Liver (tissue), 9 donors: Measurements from ENCODE around the gene TMPRSS12. TPM values are rescaled to one million over a fixed set of nuclear protein-coding genes. Genes with fewer than 3 reads are reported as not detected.
"Not testable (repeated sequence)": the region's sequence is repeated elsewhere in the genome, so short reads cannot be mapped to it uniquely, and the experiment has no call there.

Experiments used
- DNase-seq: peaks from one replicate; pipeline ENCODE4 v3.0.0-alpha.2; 2017; ENCODE audit warnings: low spot score
- H3K27ac ChIP-seq, 2 donors: one replicate each; pipeline ENCODE4 v1.7.0; 2013; ENCODE audit warnings: inconsistent platforms in 2 of 2, low read length in 2 of 2, control low read depth in 1 of 2, low read depth in 1 of 2, mild to moderate bottlenecking in 1 of 2
- H3K27me3 ChIP-seq, 4 donors: one replicate each; pipeline versions ENCODE4 v1.6.1 to v1.7.0; 2013; ENCODE audit warnings: low read length in 3 of 4, inconsistent platforms in 1 of 4, mild to moderate bottlenecking in 1 of 4, moderate library complexity in 1 of 4; ENCODE audit not compliant: control insufficient read depth in 4 of 4, insufficient read depth in 4 of 4
- H3K36me3 ChIP-seq, 4 donors: one replicate each; pipeline versions ENCODE4 v1.6.1 to v1.7.0; 2013; ENCODE audit warnings: low read length in 3 of 4, mild to moderate bottlenecking in 3 of 4, low read depth in 1 of 4, moderate library complexity in 1 of 4; ENCODE audit not compliant: control insufficient read depth in 4 of 4, insufficient read depth in 3 of 4
- H3K4me1 ChIP-seq, 4 donors: one replicate each; pipeline versions ENCODE4 v1.6.1 to v1.7.0; 2013; ENCODE audit warnings: low read length in 3 of 4, mild to moderate bottlenecking in 3 of 4, moderate library complexity in 1 of 4; ENCODE audit not compliant: control insufficient read depth in 4 of 4, insufficient read depth in 4 of 4
- H3K4me3 ChIP-seq, 3 donors: one replicate each; pipeline versions ENCODE4 v1.6.1 to v1.7.0; 2013; ENCODE audit warnings: low read length in 3 of 3, control low read depth in 1 of 3, low read depth in 1 of 3, mild to moderate bottlenecking in 1 of 3
- H3K9ac ChIP-seq, 2 donors: one replicate each; pipeline ENCODE4 v1.7.0; 2013; ENCODE audit warnings: low read length in 2 of 2, mild to moderate bottlenecking in 2 of 2, moderate library complexity in 2 of 2, control low read depth in 1 of 2, low read depth in 1 of 2
- H3K9me3 ChIP-seq, 4 donors: one replicate each; pipeline versions ENCODE4 v1.6.1 to v1.7.0; 2013; ENCODE audit warnings: low read length in 3 of 4; ENCODE audit not compliant: control insufficient read depth in 4 of 4
- ATF3 ChIP-seq: IDR thresholded peaks from 2 replicates; pipeline ENCODE4 v1.6.1; 2016; ENCODE audit warnings: antibody characterized with exemption
- CTCF ChIP-seq: fragments of 150-350 bp; IDR thresholded peaks from 2 replicates; pipeline ENCODE4 v1.5.1; 2017; ENCODE audit warnings: improper control_type of control experiment, low read depth, low read length; ENCODE audit not compliant: missing input control
- FOXA1 ChIP-seq: IDR thresholded peaks from 2 replicates; pipeline ENCODE4 v1.6.1; 2016; ENCODE audit warnings: antibody characterized with exemption
- FOXA2 ChIP-seq: IDR thresholded peaks from 2 replicates; pipeline ENCODE4 v1.6.1; 2016; ENCODE audit warnings: antibody characterized with exemption
- GABPA ChIP-seq, 2 donors: IDR thresholded peaks in 1 of 2; conservative IDR thresholded peaks in 1 of 2; 2 replicates each; pipeline ENCODE4 v1.6.1; 2016; ENCODE audit warnings: antibody characterized with exemption in 2 of 2, mild to moderate bottlenecking in 1 of 2, moderate library complexity in 1 of 2
- HNF4A ChIP-seq, 2 donors: conservative IDR thresholded peaks; 2 replicates each; pipeline ENCODE4 v1.6.1; 2016; ENCODE audit warnings: antibody characterized with exemption in 2 of 2, mild to moderate bottlenecking in 2 of 2
- JUND ChIP-seq, 2 donors: IDR thresholded peaks; 2 replicates each; pipeline ENCODE4 v1.6.1; 2016; ENCODE audit warnings: antibody characterized with exemption in 2 of 2
- MAX ChIP-seq: IDR thresholded peaks from 2 replicates; pipeline ENCODE4 v1.6.1; 2016; ENCODE audit warnings: antibody characterized with exemption
- NR2F2 ChIP-seq: IDR thresholded peaks from 2 replicates; pipeline ENCODE4 v1.6.1; 2016; ENCODE audit warnings: antibody characterized with exemption
- RAD21 ChIP-seq, 2 donors: IDR thresholded peaks; 2 replicates each; pipeline ENCODE4 v1.6.1; 2016; ENCODE audit warnings: antibody characterized with exemption in 2 of 2, mild to moderate bottlenecking in 2 of 2
- REST ChIP-seq: IDR thresholded peaks from 2 replicates; pipeline ENCODE4 v1.6.1; 2016; ENCODE audit warnings: antibody characterized with exemption, mild to moderate bottlenecking
- RXRA ChIP-seq, 2 donors: IDR thresholded peaks; 2 replicates each; pipeline ENCODE4 v1.6.1; 2017 to 2018; ENCODE audit warnings: antibody characterized with exemption in 2 of 2, mild to moderate bottlenecking in 1 of 2
- SP1 ChIP-seq: IDR thresholded peaks from 2 replicates; pipeline ENCODE4 v1.6.1; 2018; ENCODE audit warnings: antibody characterized with exemption, mild to moderate bottlenecking
- TAF1 ChIP-seq: conservative IDR thresholded peaks from 2 replicates; pipeline ENCODE4 v1.6.1; 2016; ENCODE audit warnings: antibody characterized with exemption, mild to moderate bottlenecking
- YY1 ChIP-seq: IDR thresholded peaks from 2 replicates; pipeline ENCODE4 v1.6.1; 2016; ENCODE audit warnings: antibody characterized with exemption, mild to moderate bottlenecking
- ZBTB33 ChIP-seq: IDR thresholded peaks from 2 replicates; pipeline ENCODE4 v1.6.1; 2016; ENCODE audit warnings: antibody characterized with exemption
- WGBS: extraction: QIAGEN DNeasy Blood & Tissue Kit; methylation state at CpG from one replicate; pipeline ENCODE4 v1.1.7; 2013; 5-methylcytosine and 5-hydroxymethylcytosine counted together
- polyA plus RNA-seq, 2 donors: library from polyadenylated mRNA; stranded (reverse) in 1 of 2; unstranded in 1 of 2; fragments of 200-250 nt in 1 of 2; fragments of >200 nt in 1 of 2; fragmentation: Nextera tagmentation in 1 of 2; extraction: Ambion mirVana in 1 of 2; gene quantifications; one replicate each; pipeline versions ENCODE4 v1.2.1 to v1.2.3, GENCODE V29; 2013 to 2015
- total RNA-seq, 2 donors: library from RNA; depleted of rRNA; stranded (reverse); fragments of >200 nt; gene quantifications; one replicate each; pipeline ENCODE4 v1.2.3, GENCODE V29; 2014
- donor health status: healthy.
- donor health status: healthy.
- donor health status: healthy.
- donor health status: healthy.
- donor health status: healthy.

The TMPRSS12 gene
- total and polyA plus RNA-seq, 4 donors = not detected

- TF ChIP-seq TAF1 = no peak
- TF ChIP-seq REST = no peak
- TF ChIP-seq MAX = no peak
- TF ChIP-seq FOXA1 = no peak
- no peak for TF ChIP-seq GABPA (IDR thresholded peaks at IDR 0.05 in 1 of 2, conservative IDR thresholded peaks at IDR 0.05 in 1 of 2)
- TF ChIP-seq FOXA2 = no peak
- no peak for TF ChIP-seq RAD21 (IDR thresholded peaks at IDR 0.05)
- TF ChIP-seq RXRA (IDR thresholded peaks at IDR 0.05) = no peak
- no peak for TF ChIP-seq NR2F2
- no peak for TF ChIP-seq SP1
- no peak for TF ChIP-seq CTCF
- TF ChIP-seq ATF3 = no peak
- TF ChIP-seq JUND (IDR thresholded peaks at IDR 0.05) = no peak
- TF ChIP-seq HNF4A (conservative IDR thresholded peaks at IDR 0.05) = no peak
- no peak for TF ChIP-seq ZBTB33
- TF ChIP-seq YY1 = no peak
- 90% methylated on average over 3 of the region's 3 CpGs for WGBS
- Histone ChIP-seq H3K36me3 (no peaks in the 10 kb centered on the region), H3K4me1 (no peaks in the 10 kb centered on the region), H3K9me3 (peaks cover 0 to 7% (median 1%) of the 10 kb centered on the region in 4 donors), H3K27me3 (no peaks in the 10 kb centered on the region), H3K9ac (no peak overlapping the region), H3K27ac (no peak overlapping the region), H3K4me3 (no peak overlapping the region)
- DNase-seq = no peak
These were observed 22.5 kb downstream of the TMPRSS12 start for GRCh38 chr12:50865266-50865665.

- H3K4me3 ChIP-seq, DNase-seq, H3K36me3 ChIP-seq, H3K4me1 ChIP-seq, H3K27ac ChIP-seq, H3K9me3 ChIP-seq, H3K9ac ChIP-seq, H3K27me3 ChIP-seq: not testable (repeated sequence)
- WGBS = 35% methylated on average over 2 of the region's 2 CpGs
These were observed 26.2 kb downstream of the TMPRSS12 start for GRCh38 chr12:50868881-50869280.
